NCI-H1417 treated with DMSO at 0.1 percent for 48 hours (cell line): ENCODE data around the gene STBD1.
"Not testable (repeated sequence)": the region's sequence is repeated elsewhere in the genome, so short reads cannot be mapped to it uniquely, and the experiment has no call there.

Experiments
- DNase-seq: peaks from one replicate; lab custom pipeline; 2025; lab: John Stamatoyannopoulos, UW

Gene STBD1

GRCh38 chr4:76305971-76306881 is at the start of gene STBD1:
STBD1 (plus strand) TSS chr4:76306733; CDS start chr4:76306770, 37 bp downstream.
- DNase-seq = peak; percentile 14

- DNase-seq = no peak
These were observed 49.6 kb upstream of the STBD1 start for GRCh38 chr4:76256968-76257367.

GRCh38 chr4:76257824-76258223 is 48.7 kb upstream of the STBD1 start:
- DNase-seq = no peak

GRCh38 chr4:76260571-76260970 is 46.0 kb upstream of the STBD1 start:
- no peak for DNase-seq

GRCh38 chr4:76265631-76266218 is 40.8 kb upstream of the STBD1 start:
- DNase-seq = no peak

- no peak for DNase-seq
These were observed 39.9 kb upstream of the STBD1 start for GRCh38 chr4:76266627-76267026.

- DNase-seq = no peak
These were observed 38.7 kb upstream of the STBD1 start for GRCh38 chr4:76267811-76268210.

- DNase-seq = peak; percentile 29
These were observed 36.0 kb upstream of the STBD1 start for GRCh38 chr4:76270244-76271175.

- no peak for DNase-seq
These were observed 35.3 kb upstream of the STBD1 start for GRCh38 chr4:76271248-76271647.

GRCh38 chr4:76272073-76272472 is 34.5 kb upstream of the STBD1 start:
- DNase-seq = no peak

- no peak for DNase-seq
These were observed 34.0 kb upstream of the STBD1 start for GRCh38 chr4:76272582-76272981.

- no peak for DNase-seq
These were observed 33.5 kb upstream of the STBD1 start for GRCh38 chr4:76272999-76273398.

GRCh38 chr4:76275486-76276124 is 30.9 kb upstream of the STBD1 start:
- DNase-seq = no peak

GRCh38 chr4:76276813-76277212 is 29.7 kb upstream of the STBD1 start:
- DNase-seq = no peak

- no peak for DNase-seq
These were observed 28.9 kb upstream of the STBD1 start for GRCh38 chr4:76277667-76278066.

GRCh38 chr4:76278583-76278982 is 27.9 kb upstream of the STBD1 start:
- DNase-seq = no peak

- DNase-seq = no peak
These were observed 27.1 kb upstream of the STBD1 start for GRCh38 chr4:76279462-76279861.

GRCh38 chr4:76280488-76281441 is 25.8 kb upstream of the STBD1 start:
- DNase-seq = no peak

GRCh38 chr4:76281594-76281993 is 24.9 kb upstream of the STBD1 start:
- DNase-seq = not testable (repeated sequence)

- DNase-seq = no peak
These were observed 23.4 kb upstream of the STBD1 start for GRCh38 chr4:76282941-76283689.
